Measurements from ENCODE around the gene CMC4. TPM values are rescaled to one million over a fixed set of nuclear protein-coding genes. Genes with fewer than 3 reads are reported as not detected.
A peak's percentile ranks its signal among the peaks of the same experiment; 100 is the strongest.

CMC4 gene
- total RNA-seq, 2 donors from 2014 or later, result 5.2 to 8.3 TPM

DNA sequence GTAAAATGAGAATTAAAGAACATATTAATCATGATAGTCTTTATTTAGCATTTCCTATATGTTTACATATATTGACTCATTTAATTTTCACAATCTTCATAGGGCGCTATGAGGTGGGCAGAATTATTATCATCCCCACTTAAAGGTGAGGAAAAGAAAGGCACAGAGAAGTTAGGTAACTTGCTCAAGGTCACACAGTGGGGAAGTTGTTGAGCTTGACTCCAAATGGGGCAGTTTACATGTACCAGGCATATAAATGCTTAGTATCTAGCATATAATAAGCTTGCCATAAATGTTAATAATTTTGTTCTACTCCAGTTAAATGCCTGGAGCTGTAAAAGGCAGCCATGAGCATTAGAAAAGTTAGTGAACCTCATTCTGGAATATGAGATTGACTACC, 1.5 kb downstream of the CMC4 start:
- Histone ChIP-seq H3K9ac (ENCODE audit: extremely low read depth, low read length, poor library complexity, severe bottlenecking) (no peak overlapping the region), H3K27me3 (ENCODE audit: control insufficient read depth, insufficient read depth, low read length, poor library complexity, severe bottlenecking) (no peaks in the 10 kb centered on the region), H3K9me3 (ENCODE audit: control insufficient read depth, low read length) (no peaks in the 10 kb centered on the region), H3K27ac (ENCODE audit: low read depth, low read length) (no peak overlapping the region), H3K4me3 (ENCODE audit: low read length) (peak overlapping the region; percentile 90), H3K4me1 (ENCODE audit: control insufficient read depth, insufficient read depth, low read length) (no peaks in the 10 kb centered on the region), H3K36me3 (ENCODE audit: control insufficient read depth, insufficient read depth, low read length) (peaks cover 13% of the 10 kb centered on the region)
- TF ChIP-seq, protein P1, sequence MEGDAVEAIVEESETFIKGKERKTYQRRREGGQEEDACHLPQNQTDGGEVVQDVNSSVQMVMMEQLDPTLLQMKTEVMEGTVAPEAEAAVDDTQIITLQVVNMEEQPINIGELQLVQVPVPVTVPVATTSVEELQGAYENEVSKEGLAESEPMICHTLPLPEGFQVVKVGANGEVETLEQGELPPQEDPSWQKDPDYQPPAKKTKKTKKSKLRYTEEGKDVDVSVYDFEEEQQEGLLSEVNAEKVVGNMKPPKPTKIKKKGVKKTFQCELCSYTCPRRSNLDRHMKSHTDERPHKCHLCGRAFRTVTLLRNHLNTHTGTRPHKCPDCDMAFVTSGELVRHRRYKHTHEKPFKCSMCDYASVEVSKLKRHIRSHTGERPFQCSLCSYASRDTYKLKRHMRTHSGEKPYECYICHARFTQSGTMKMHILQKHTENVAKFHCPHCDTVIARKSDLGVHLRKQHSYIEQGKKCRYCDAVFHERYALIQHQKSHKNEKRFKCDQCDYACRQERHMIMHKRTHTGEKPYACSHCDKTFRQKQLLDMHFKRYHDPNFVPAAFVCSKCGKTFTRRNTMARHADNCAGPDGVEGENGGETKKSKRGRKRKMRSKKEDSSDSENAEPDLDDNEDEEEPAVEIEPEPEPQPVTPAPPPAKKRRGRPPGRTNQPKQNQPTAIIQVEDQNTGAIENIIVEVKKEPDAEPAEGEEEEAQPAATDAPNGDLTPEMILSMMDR (conservative IDR thresholded peaks at IDR 0.05), result no peak
- H3K9me3 Mint-ChIP-seq, result peaks cover 64% of the 10 kb centered on the region
- no peaks in the 10 kb centered on the region for H3K27me3 Mint-ChIP-seq (ENCODE audit: insufficient read depth)
- peaks cover 2% of the 10 kb centered on the region for H3K4me1 Mint-ChIP-seq
- DNase-seq, result no peak
- no peak overlapping the region for H3K27ac Mint-ChIP-seq
- H3K4me3 Mint-ChIP-seq, result peak overlapping the region; percentile 90
- no CpG with 5 or more reads among the region's 1 CpG for WGBS, 2 experiments (ENCODE audit: insufficient coverage in 1 of 2, insufficient read length in 1 of 2)
- peaks cover 13% of the 10 kb centered on the region for H3K36me3 Mint-ChIP-seq (ENCODE audit: low read depth)

DNA sequence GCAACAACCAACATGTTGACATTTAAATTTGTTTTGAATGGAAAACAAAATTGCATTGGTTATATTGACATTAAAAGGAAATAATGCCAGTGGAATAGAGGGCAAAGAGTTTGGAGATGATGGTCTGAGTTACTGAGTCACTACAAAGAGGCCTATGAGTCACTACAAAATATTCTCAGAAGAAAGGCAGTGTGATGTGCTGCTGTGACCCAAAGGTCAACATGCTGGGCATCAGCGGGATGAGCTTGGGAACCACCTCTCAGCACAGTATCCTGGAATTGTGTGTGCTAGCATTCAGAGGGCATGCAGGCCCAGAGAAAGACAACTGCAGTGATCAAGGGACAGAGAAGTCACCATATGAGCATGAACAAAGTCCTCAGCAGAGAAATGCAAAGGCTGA, 2.8 kb downstream of the CMC4 start:
- no peak for DNase-seq
- H3K36me3 ChIP-seq (ENCODE audit: control insufficient read depth, insufficient read depth, low read length), result peaks cover under 1% of the 10 kb centered on the region
- Mint-ChIP-seq H3K27ac (no peak overlapping the region), H3K4me3 (no peak overlapping the region), H3K4me1 (peaks cover 4% of the 10 kb centered on the region), H3K27me3 (ENCODE audit: insufficient read depth) (no peaks in the 10 kb centered on the region), H3K9me3 (peaks cover 56% of the 10 kb centered on the region), H3K36me3 (ENCODE audit: low read depth) (peaks cover 6% of the 10 kb centered on the region)
- no peak overlapping the region for H3K27ac ChIP-seq (ENCODE audit: low read depth, low read length)
- TF ChIP-seq, protein P1 (conservative IDR thresholded peaks at IDR 0.05), result no peak
- H3K9me3 ChIP-seq (ENCODE audit: control insufficient read depth, low read length), result no peaks in the 10 kb centered on the region
- H3K27me3 ChIP-seq (ENCODE audit: control insufficient read depth, insufficient read depth, low read length, poor library complexity, severe bottlenecking), result no peaks in the 10 kb centered on the region
- 71% methylated on average over 1 of the region's 1 CpG; no CpG with 5 or more reads in 1 of the 2 experiments for WGBS, 2 experiments (ENCODE audit: insufficient coverage in 1 of 2, insufficient read length in 1 of 2)
- H3K4me1 ChIP-seq (ENCODE audit: control insufficient read depth, insufficient read depth, low read length), result no peaks in the 10 kb centered on the region
- H3K9ac ChIP-seq (ENCODE audit: extremely low read depth, low read length, poor library complexity, severe bottlenecking), result no peak overlapping the region
- no peak overlapping the region for H3K4me3 ChIP-seq (ENCODE audit: low read length)

DNA sequence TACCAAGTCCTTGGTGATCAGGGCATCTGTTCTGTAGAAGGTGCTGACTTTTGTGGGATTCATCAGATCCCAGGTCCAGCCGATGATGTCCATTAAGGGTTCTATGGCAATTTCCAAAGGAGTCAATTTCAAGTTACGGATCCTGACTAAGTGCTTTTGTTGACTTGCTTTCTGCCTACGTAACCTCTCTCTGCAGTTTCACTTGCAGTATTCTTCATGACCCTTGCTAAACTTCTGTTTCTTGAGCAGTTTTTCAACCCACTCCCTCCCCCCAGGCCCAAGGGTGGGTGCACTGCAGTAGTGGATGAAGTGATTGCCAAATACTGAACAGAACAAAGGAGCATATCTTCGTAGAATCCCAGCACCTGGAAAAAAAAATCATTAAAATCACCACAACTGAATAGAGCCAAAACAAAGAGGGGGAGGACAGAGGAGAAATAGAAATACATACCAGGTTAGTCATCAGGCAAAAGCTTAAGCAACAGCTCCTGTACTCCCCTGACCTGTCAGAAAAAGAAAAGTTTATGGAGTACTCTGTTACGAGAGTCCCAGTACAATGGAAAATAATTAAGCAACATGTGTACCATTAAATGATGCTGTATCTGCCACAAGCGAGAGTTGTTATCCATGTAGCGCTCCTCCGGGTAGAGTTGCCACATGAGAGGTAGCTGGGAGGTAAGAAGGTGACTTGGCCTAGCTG, 5.8 kb downstream of the CMC4 start:
- H3K9me3 ChIP-seq (ENCODE audit: control insufficient read depth, low read length), result no peaks in the 10 kb centered on the region
- Mint-ChIP-seq H3K27me3 (ENCODE audit: insufficient read depth) (no peaks in the 10 kb centered on the region), H3K4me1 (peaks cover 4% of the 10 kb centered on the region), H3K4me3 (no peak overlapping the region), H3K9me3 (peaks cover 42% of the 10 kb centered on the region), H3K27ac (no peak overlapping the region), H3K36me3 (ENCODE audit: low read depth) (no peaks in the 10 kb centered on the region)
- H3K36me3 ChIP-seq (ENCODE audit: control insufficient read depth, insufficient read depth, low read length), result no peaks in the 10 kb centered on the region
- H3K27ac ChIP-seq (ENCODE audit: low read depth, low read length), result no peak overlapping the region
- 95 to 100% methylated on average over 2 to 8 of the region's 8 CpGs for WGBS, 2 experiments (ENCODE audit: insufficient coverage in 1 of 2, insufficient read length in 1 of 2)
- no peak overlapping the region for H3K9ac ChIP-seq (ENCODE audit: extremely low read depth, low read length, poor library complexity, severe bottlenecking)
- H3K4me1 ChIP-seq (ENCODE audit: control insufficient read depth, insufficient read depth, low read length), result no peaks in the 10 kb centered on the region
- H3K27me3 ChIP-seq (ENCODE audit: control insufficient read depth, insufficient read depth, low read length, poor library complexity, severe bottlenecking), result no peaks in the 10 kb centered on the region
- no peak overlapping the region for H3K4me3 ChIP-seq (ENCODE audit: low read length)
- no peak for DNase-seq
- TF ChIP-seq, protein P1 (conservative IDR thresholded peaks at IDR 0.05), result no peak
